ENCODE results near the gene RHBDF2.

RHBDF2 gene

DNA sequence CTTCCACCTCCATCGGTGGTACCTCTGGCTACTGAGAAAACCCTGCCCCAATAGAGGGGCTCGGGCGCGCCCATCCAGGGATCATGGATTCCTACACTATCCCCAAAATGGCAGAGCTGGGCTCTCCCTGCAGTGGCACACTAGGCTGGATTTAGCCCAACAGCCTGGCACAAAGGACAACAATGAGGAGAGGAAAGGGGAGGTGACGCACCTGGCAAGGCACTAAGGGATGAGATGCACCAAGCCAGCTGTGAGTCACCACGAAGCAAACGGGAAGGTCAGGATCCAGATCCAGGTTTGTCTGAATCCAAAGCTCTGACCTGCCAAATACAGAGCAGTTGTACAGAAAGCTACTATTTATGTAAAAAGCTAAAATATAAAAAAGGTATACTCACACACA is 66.4 kb downstream of the RHBDF2 start:
- Histone ChIP-seq H3K27me3 (ENCODE audit: control insufficient read depth, insufficient read depth, low read length) (no peaks in the 10 kb centered on the region), H3K36me3 (ENCODE audit: control insufficient read depth, insufficient read depth, low read length) (no peaks in the 10 kb centered on the region), H3K4me3 (ENCODE audit: low read length) (no peak overlapping the region), H3K9ac (ENCODE audit: low read length) (no peak overlapping the region), H3K27ac (ENCODE audit: low read depth, low read length) (no peak overlapping the region), H3K4me1 (ENCODE audit: control insufficient read depth, insufficient read depth, low read length) (no peaks in the 10 kb centered on the region)

DNA sequence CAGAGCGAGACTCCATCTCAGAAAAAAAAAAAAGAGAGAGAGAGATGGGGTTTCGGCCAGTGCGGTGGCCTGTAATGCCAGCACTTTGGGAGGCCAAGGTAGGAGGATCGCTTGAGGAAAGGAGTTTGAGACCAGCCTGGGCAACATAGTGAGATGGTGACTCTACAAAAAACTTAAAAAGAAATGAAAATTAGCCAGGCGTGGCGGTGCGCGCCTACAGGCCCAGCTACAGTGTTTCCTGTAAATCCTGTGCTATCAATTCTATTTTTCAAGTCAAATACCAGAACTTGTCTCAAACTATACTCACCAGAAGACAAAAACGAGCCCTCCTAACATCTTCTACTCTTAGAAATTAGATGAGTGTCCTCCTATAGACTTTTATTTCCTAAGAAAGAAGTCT is 67.5 kb downstream of the RHBDF2 start:
- Histone ChIP-seq H3K27me3 (ENCODE audit: control insufficient read depth, insufficient read depth, low read length) (no peaks in the 10 kb centered on the region), H3K4me3 (ENCODE audit: low read length) (no peak overlapping the region), H3K27ac (ENCODE audit: low read depth, low read length) (no peak overlapping the region), H3K4me1 (ENCODE audit: control insufficient read depth, insufficient read depth, low read length) (no peaks in the 10 kb centered on the region), H3K9ac (ENCODE audit: low read length) (no peak overlapping the region), H3K36me3 (ENCODE audit: control insufficient read depth, insufficient read depth, low read length) (no peaks in the 10 kb centered on the region)

DNA sequence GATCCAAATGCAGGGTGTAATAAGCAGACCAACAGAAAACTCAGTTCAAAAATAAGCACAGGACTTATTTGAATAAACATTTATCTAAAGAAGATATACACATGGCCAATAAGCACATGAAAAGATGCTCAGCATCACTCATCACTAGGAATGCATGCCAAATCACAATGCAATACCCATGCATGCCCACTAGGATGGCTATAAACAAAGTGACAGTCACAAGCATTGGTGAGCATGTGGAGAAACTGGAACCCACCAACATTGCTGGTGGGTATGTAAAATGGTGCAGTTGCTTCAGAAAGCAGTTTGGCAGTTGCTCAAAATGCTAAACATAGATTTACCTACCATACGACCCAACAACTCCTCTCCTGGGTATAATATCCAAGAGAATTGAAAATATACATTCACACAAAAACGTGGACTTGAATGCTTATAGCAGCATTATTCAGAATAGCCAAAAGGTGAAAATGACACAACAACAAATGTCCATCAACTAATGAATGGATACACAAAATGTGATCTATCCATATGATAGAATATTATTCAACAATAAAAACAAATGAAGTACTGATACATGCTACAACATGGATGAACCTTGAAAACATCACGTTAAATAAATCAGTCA is 68.4 kb downstream of the RHBDF2 start:
- no peaks in the 10 kb centered on the region for H3K27me3 ChIP-seq (ENCODE audit: control insufficient read depth, insufficient read depth, low read length)
- H3K27ac ChIP-seq (ENCODE audit: low read depth, low read length): no peak overlapping the region
- H3K9ac ChIP-seq (ENCODE audit: low read length): no peak overlapping the region
- H3K36me3 ChIP-seq (ENCODE audit: control insufficient read depth, insufficient read depth, low read length): no peaks in the 10 kb centered on the region
- peaks cover 4% of the 10 kb centered on the region for H3K4me1 ChIP-seq (ENCODE audit: control insufficient read depth, insufficient read depth, low read length)
- no peak overlapping the region for H3K4me3 ChIP-seq (ENCODE audit: low read length)

DNA sequence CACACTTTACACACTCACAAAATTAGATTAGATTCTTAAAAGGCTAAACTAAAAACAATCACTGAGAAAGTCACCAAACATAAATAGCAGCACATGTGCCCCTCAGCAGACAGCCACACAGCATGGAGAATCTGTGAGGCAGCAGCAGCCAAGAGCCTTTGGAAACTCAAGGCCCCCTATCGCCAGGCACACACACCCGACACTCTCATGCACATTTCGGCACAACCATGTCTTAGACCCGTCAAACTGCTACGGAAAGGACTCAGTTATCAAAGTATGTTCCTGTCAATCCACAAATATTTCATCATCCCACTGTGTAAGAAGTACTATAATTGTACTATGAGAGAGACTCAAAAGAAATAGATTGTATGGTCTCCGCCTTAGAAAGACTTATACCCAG is 69.2 kb downstream of the RHBDF2 start:
- Histone ChIP-seq H3K4me1 (ENCODE audit: control insufficient read depth, insufficient read depth, low read length) (peaks cover 10% of the 10 kb centered on the region), H3K27me3 (ENCODE audit: control insufficient read depth, insufficient read depth, low read length) (no peaks in the 10 kb centered on the region), H3K36me3 (ENCODE audit: control insufficient read depth, insufficient read depth, low read length) (no peaks in the 10 kb centered on the region), H3K9ac (ENCODE audit: low read length) (no peak overlapping the region), H3K4me3 (ENCODE audit: low read length) (no peak overlapping the region), H3K27ac (ENCODE audit: low read depth, low read length) (no peak overlapping the region)

DNA sequence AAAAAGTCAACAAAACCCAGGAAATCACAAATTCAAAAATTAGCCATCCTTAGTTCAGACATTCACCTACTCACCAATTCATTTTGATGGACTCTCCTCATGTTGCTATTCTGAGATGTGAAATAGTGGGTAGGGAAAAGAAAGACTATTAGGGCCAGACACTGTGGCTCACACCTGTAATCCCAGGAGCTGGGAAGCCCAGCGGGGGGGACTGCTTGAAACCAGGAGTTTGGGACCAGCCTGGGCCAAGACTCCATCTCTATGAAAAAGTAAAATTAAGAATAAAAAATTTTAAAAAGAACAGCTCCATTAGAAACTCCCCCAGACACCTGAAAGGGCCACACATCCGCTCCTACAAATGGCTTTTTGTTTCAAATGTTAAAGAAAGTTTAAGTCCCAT is 69.7 kb downstream of the RHBDF2 start:
- Histone ChIP-seq H3K4me1 (ENCODE audit: control insufficient read depth, insufficient read depth, low read length) (peaks cover 10% of the 10 kb centered on the region), H3K27ac (ENCODE audit: low read depth, low read length) (no peak overlapping the region), H3K9ac (ENCODE audit: low read length) (no peak overlapping the region), H3K36me3 (ENCODE audit: control insufficient read depth, insufficient read depth, low read length) (no peaks in the 10 kb centered on the region), H3K27me3 (ENCODE audit: control insufficient read depth, insufficient read depth, low read length) (no peaks in the 10 kb centered on the region), H3K4me3 (ENCODE audit: low read length) (no peak overlapping the region)

DNA sequence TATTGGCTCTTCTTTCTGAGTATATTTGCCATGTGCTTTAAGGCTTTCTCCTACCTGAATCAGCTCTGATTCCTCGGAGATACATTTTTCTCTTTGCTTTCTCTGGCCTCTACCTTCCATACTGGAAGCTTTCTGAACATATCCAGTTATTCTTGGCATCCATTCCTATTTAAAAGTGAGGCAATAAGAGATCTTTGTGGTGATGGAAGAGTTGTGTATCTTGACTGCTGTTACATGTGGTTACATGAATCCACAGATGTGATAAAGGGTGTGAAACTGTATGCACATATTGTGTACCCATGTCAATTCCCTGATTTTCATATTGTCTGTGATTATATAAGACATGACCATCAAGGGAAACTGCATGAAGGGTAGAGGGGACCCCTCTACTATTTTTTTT is 72.7 kb downstream of the RHBDF2 start:
- Histone ChIP-seq H3K4me3 (ENCODE audit: low read length) (no peak overlapping the region), H3K27ac (ENCODE audit: low read depth, low read length) (no peak overlapping the region), H3K9ac (ENCODE audit: low read length) (no peak overlapping the region), H3K27me3 (ENCODE audit: control insufficient read depth, insufficient read depth, low read length) (no peaks in the 10 kb centered on the region), H3K36me3 (ENCODE audit: control insufficient read depth, insufficient read depth, low read length) (no peaks in the 10 kb centered on the region), H3K4me1 (ENCODE audit: control insufficient read depth, insufficient read depth, low read length) (peaks cover 10% of the 10 kb centered on the region)

DNA sequence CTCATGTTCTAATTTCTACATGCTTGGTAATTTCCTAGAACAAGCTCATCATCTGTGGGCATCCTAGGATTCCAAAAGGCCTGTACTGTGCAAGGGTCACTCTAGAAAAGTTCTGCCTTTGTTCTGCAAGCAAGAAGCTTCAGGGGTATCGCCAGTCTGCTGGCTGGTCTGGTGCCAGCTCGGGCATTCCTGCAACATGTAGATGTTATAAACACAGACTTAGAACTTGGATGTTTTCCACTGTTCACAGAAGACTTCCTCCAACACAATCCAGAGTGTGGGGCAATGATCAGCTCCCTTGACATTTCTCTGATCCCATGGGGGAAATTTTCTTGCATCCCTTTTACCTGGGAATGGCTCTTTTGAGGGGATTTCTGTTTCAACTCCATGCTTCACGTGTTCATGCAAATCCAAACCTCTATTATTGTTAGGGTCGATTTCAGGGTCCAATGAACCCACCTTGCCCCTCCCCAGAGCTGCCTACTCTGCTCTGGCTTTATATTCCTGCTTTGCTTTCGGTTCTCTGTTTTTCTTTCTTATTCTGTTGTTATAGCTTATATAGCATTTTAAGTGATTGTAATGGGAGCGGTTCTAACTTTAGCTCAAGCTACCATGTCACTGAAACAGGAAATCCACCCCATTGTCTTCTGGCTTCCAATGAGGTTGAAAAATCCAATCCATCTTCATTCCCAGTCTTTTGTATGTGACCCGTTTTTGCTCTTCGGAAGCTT is 73.6 kb downstream of the RHBDF2 start:
- no peak overlapping the region for H3K27ac ChIP-seq (ENCODE audit: low read depth, low read length)
- H3K9ac ChIP-seq (ENCODE audit: low read length): no peak overlapping the region
- no peaks in the 10 kb centered on the region for H3K36me3 ChIP-seq (ENCODE audit: control insufficient read depth, insufficient read depth, low read length)
- peaks cover 10% of the 10 kb centered on the region for H3K4me1 ChIP-seq (ENCODE audit: control insufficient read depth, insufficient read depth, low read length)
- H3K4me3 ChIP-seq (ENCODE audit: low read length): no peak overlapping the region
- H3K27me3 ChIP-seq (ENCODE audit: control insufficient read depth, insufficient read depth, low read length): no peaks in the 10 kb centered on the region

DNA sequence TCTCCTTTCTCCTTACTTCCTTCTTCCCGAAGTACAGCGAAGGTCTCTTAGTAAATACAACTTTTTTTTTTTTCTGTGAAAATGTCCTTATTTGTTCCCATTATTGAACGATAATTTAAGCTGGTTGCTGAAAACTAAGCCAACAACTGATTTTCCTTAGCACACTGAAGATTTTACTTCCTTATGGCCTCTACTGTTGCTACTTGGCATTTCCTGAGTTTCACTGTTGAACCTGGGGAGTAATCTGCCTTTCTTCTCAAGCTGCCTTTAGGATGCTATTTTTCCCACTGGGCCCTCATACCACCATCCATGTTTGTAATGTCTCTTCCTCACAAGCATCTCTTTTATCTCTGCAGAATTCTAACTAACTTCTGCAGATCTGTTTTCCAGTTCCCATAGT is 74.4 kb downstream of the RHBDF2 start:
- Histone ChIP-seq H3K36me3 (ENCODE audit: control insufficient read depth, insufficient read depth, low read length) (no peaks in the 10 kb centered on the region), H3K9ac (ENCODE audit: low read length) (no peak overlapping the region), H3K4me1 (ENCODE audit: control insufficient read depth, insufficient read depth, low read length) (peaks cover 10% of the 10 kb centered on the region), H3K27ac (ENCODE audit: low read depth, low read length) (no peak overlapping the region), H3K27me3 (ENCODE audit: control insufficient read depth, insufficient read depth, low read length) (no peaks in the 10 kb centered on the region), H3K4me3 (ENCODE audit: low read length) (no peak overlapping the region)

DNA sequence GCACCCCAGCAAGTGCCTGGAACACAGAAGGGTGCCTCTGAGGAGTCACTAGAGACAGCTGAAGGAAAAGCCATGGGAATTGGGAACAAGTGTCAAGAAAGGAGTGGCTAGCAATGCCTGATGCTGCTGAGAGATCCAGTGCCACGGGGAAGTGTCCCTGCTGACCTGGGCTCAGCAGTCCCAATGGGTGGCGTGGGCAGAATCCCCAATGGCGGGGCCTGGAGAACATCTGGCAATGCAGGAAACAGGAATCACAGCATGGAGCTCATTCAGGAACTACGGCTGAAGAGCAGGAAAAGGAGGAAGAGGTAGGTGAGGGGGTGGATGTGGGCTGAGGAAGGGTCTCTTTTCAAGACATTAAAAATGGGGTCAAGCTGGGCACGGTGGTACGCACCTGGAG is 78.4 kb downstream of the RHBDF2 start:
- Histone ChIP-seq H3K4me1 (ENCODE audit: control insufficient read depth, insufficient read depth, low read length) (peaks cover 14% of the 10 kb centered on the region), H3K27ac (ENCODE audit: low read depth, low read length) (no peak overlapping the region), H3K9ac (ENCODE audit: low read length) (no peak overlapping the region), H3K4me3 (ENCODE audit: low read length) (no peak overlapping the region), H3K36me3 (ENCODE audit: control insufficient read depth, insufficient read depth, low read length) (no peaks in the 10 kb centered on the region), H3K27me3 (ENCODE audit: control insufficient read depth, insufficient read depth, low read length) (no peaks in the 10 kb centered on the region)

DNA sequence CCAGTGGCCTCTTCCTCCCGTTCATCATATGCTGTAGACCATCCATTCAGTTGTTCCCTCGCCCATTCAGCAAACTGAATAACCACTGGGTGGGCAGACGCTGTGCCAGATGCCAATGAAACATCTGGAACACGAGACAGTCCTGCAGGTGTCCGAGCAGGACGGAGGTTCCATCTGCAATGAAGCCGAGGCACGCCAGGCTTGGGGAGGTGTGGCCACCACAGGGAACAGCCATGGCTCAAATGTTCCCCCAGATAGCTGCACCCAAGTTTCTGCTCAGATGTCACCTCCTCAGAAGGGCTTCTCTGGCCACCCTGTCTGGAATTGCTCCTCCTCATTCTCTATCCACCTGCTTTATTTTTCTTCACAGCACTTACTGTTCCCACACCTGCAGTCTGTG is 78.8 kb downstream of the RHBDF2 start:
- Histone ChIP-seq H3K4me3 (ENCODE audit: low read length) (no peak overlapping the region), H3K27ac (ENCODE audit: low read depth, low read length) (no peak overlapping the region), H3K27me3 (ENCODE audit: control insufficient read depth, insufficient read depth, low read length) (no peaks in the 10 kb centered on the region), H3K9ac (ENCODE audit: low read length) (no peak overlapping the region), H3K4me1 (ENCODE audit: control insufficient read depth, insufficient read depth, low read length) (peaks cover 9% of the 10 kb centered on the region), H3K36me3 (ENCODE audit: control insufficient read depth, insufficient read depth, low read length) (no peaks in the 10 kb centered on the region)

DNA sequence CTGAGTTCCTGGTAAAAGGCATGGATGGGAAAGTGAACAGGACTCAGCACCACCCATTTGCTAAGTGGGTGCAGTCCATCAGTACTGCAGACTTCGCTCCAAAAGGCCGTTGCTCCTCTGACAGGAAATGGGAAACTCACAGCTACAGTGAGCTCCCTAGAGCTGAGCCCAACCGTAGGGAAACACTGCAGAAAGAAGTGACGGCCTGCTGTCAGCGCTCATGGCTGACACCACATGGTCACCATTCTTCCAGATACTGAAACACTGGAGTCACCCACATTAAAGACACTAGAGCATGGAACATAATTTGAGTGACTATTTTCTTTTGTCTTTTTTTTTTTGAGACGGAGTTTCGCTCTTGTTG is 80.2 kb downstream of the RHBDF2 start:
- Histone ChIP-seq H3K4me1 (ENCODE audit: control insufficient read depth, insufficient read depth, low read length) (peaks cover 8% of the 10 kb centered on the region), H3K27ac (ENCODE audit: low read depth, low read length) (no peak overlapping the region), H3K9ac (ENCODE audit: low read length) (no peak overlapping the region), H3K4me3 (ENCODE audit: low read length) (no peak overlapping the region), H3K27me3 (ENCODE audit: control insufficient read depth, insufficient read depth, low read length) (no peaks in the 10 kb centered on the region), H3K36me3 (ENCODE audit: control insufficient read depth, insufficient read depth, low read length) (no peaks in the 10 kb centered on the region)
